OCI-LY3 (cell line): ENCODE measurements around the gene ITGA2.

Experiments
- EZH2phosphoT487 ChIP-seq: fragments of 200-600 bp; shearing (Covaris generic); IDR thresholded peaks from 2 replicates; pipeline ENCODE4 v1.6.1; 2018; ENCODE audit warnings: antibody characterized with exemption, mixed run types, low read depth
- TF ChIP-seq, protein P1 (sequence below): fragments of 200-600, 300-600 bp; sonication (generic); IDR thresholded peaks from 2 replicates; pipeline ENCODE4 v1.5.1; 2014; ENCODE audit warnings: antibody characterized with exemption, low read length, low read depth

DNA sequence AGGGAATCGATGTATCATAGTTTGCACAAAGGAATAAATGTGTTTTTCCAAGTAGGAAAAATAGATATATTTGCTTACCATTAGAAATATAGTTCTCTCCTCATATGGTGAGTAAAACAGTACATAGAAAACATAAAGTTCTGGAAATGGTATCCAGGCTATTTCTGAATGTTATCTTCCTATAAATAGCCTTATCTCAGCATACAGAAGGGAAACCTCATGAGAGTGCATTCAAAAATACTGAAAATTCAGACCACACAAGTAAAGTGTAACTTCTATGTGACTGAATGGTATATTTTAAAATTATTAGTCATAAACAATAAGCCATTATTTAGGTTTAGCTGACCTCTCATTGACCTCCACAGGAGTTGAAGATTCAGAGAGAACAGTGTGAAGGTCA lies 76.9 kb downstream of the ITGA2 start:
- TF ChIP-seq, protein P1, sequence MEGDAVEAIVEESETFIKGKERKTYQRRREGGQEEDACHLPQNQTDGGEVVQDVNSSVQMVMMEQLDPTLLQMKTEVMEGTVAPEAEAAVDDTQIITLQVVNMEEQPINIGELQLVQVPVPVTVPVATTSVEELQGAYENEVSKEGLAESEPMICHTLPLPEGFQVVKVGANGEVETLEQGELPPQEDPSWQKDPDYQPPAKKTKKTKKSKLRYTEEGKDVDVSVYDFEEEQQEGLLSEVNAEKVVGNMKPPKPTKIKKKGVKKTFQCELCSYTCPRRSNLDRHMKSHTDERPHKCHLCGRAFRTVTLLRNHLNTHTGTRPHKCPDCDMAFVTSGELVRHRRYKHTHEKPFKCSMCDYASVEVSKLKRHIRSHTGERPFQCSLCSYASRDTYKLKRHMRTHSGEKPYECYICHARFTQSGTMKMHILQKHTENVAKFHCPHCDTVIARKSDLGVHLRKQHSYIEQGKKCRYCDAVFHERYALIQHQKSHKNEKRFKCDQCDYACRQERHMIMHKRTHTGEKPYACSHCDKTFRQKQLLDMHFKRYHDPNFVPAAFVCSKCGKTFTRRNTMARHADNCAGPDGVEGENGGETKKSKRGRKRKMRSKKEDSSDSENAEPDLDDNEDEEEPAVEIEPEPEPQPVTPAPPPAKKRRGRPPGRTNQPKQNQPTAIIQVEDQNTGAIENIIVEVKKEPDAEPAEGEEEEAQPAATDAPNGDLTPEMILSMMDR: no peak
- TF ChIP-seq EZH2phosphoT487: no peak
